GM10248 (cell line): ENCODE data around the gene ALS2.
A peak's percentile ranks its signal among the peaks of the same experiment; 100 is the strongest.

Experiments used
- CTCF ChIA-PET: fragments of 300-600 bp; sonication (Branson Sonifier 250); formaldehyde crosslinking; extraction: SDS; loops from one replicate; lab custom pipeline; 2021; ENCODE audit warnings: antibody characterized with exemption; lab: Yijun Ruan, JAX
- POLR2A ChIA-PET: fragments of 350-650 bp; sonication (Branson Sonifier 250); formaldehyde crosslinking; extraction: SDS; loops from one replicate; lab custom pipeline; 2020; ENCODE audit warnings: antibody characterized with exemption; lab: Yijun Ruan, JAX
- DNase-seq: peaks from one replicate; pipeline ENCODE4 v3.0.0; 2012; ENCODE audit errors: extremely low spot score
- CTCF ChIP-seq: IDR thresholded peaks from 2 replicates; pipeline ENCODE4 v1.5.1; 2012; ENCODE audit warnings: mild to moderate bottlenecking, low read depth; ENCODE audit errors: extremely low read depth, missing control alignments, control extremely low read depth

The ALS2 gene

GRCh38 chr2:201785135-201785534 lies 4.4 kb upstream of the ALS2 start:
- POLR2A ChIA-PET, result no interaction called here
- DNase-seq, result no peak

GRCh38 chr2:201784563-201784962 lies 3.8 kb upstream of the ALS2 start:
- ChIA-PET POLR2A (no interaction called here), CTCF (interaction anchor here (1.2 kb wide), 1 partner anchor 21 kb away, joined by 3 read pairs; the partner anchor contains the start of gene CDK15)
- no peak for DNase-seq
- TF ChIP-seq CTCF, result no peak

More at GRCh38 chr2:201785135-201785534, 4.4 kb upstream of the ALS2 start:
- no peak for TF ChIP-seq CTCF
- CTCF ChIA-PET, result interaction anchor here (0.9 to 1.2 kb wide), 2 partner anchors 9 to 21 kb away, joined by 3 read pairs; partner anchors contain the start of gene CDK15

GRCh38 chr2:201781557-201782051 lies 871 bp upstream of the ALS2 start:
- CTCF ChIA-PET, result interaction anchor here (1.2 to 2.6 kb wide), 6 partner anchors 10 to 108 kb away, joined by 3 to 12 read pairs (median 5); no protein-coding TSS in a partner anchor
- TF ChIP-seq CTCF, result no peak
- POLR2A ChIA-PET, result interaction anchor here (1.2 kb wide), 1 partner anchor 548 kb away, joined by 3 read pairs; no protein-coding TSS in a partner anchor
- DNase-seq, result peak; percentile 14

GRCh38 chr2:201779901-201780673 lies 646 bp downstream of the ALS2 start:
- DNase-seq, result peak; percentile 12
- TF ChIP-seq CTCF, result no peak
- ChIA-PET POLR2A (interaction anchor here (0.6 to 1.2 kb wide), 4 partner anchors 17 to 916 kb away, joined by 3 to 4 read pairs (median 3); partner anchors contain the start of gene CLK1), CTCF (interaction anchor here (1.0 to 3.2 kb wide), 9 partner anchors 11 to 137 kb away, joined by 3 to 12 read pairs (median 4); partner anchors contain the start of gene TMEM237)

GRCh38 chr2:201777869-201778268 lies 2.9 kb downstream of the ALS2 start:
- DNase-seq, result no peak
- ChIA-PET POLR2A (no interaction called here), CTCF (interaction anchor here (1.2 to 3.2 kb wide), 3 partner anchors 9 to 36 kb away, joined by 3 to 12 read pairs (median 6); no protein-coding TSS in a partner anchor)
- no peak for TF ChIP-seq CTCF

GRCh38 chr2:201777043-201777442 lies 3.7 kb downstream of the ALS2 start:
- POLR2A ChIA-PET, result no interaction called here
- CTCF ChIA-PET, result interaction anchor here (0.8 to 1.2 kb wide), 2 partner anchors 10 to 83 kb away, joined by 3 read pairs; no protein-coding TSS in a partner anchor
- TF ChIP-seq CTCF, result no peak
- no peak for DNase-seq
